Endothelial cell of umbilical vein (primary cell): ENCODE results near the gene FBXO44.

Experiments
- EZH2 ChIP-seq: IDR thresholded peaks from 2 replicates; pipeline ENCODE4 v1.6.1; 2012; ENCODE audit warnings: borderline replicate concordance, low read depth, mild to moderate bottlenecking, moderate library complexity, low read length, inconsistent platforms; ENCODE audit not compliant: severe bottlenecking
- FOS ChIP-seq: IDR thresholded peaks from 2 replicates; pipeline ENCODE4 v1.6.1; 2011; ENCODE audit warnings: mild to moderate bottlenecking, low read length, moderate library complexity, borderline replicate concordance; ENCODE audit not compliant: insufficient read depth
- GATA2 ChIP-seq: IDR thresholded peaks from 2 replicates; pipeline ENCODE4 v1.7.0; 2011; ENCODE audit warnings: low read depth, mild to moderate bottlenecking, moderate library complexity, mixed read lengths, low read length; ENCODE audit not compliant: insufficient read length, insufficient read depth
- JUN ChIP-seq: IDR thresholded peaks from 2 replicates; pipeline ENCODE4 v1.6.1; 2011; ENCODE audit warnings: borderline replicate concordance, low read depth; ENCODE audit not compliant: insufficient read length, insufficient read depth
- MYC ChIP-seq: IDR thresholded peaks from one replicate; pipeline ENCODE4 v1.6.1; 2011; ENCODE audit warnings: mild to moderate bottlenecking, low read depth, low read length
- POLR2A ChIP-seq: IDR thresholded peaks from 2 replicates; pipeline ENCODE4 v1.6.1; 2012; ENCODE audit warnings: low read depth, mild to moderate bottlenecking, control low read depth, low read length
- POLR2AphosphoS5 ChIP-seq: IDR thresholded peaks from 2 replicates; pipeline ENCODE4 v1.6.1; 2012; ENCODE audit warnings: low read depth, mild to moderate bottlenecking, control low read depth, low read length, moderate library complexity; ENCODE audit not compliant: insufficient read depth
- TF ChIP-seq, protein P1 (sequence below), 2 donors: IDR thresholded peaks; 1 replicate in 1 of 2; 2 replicates in 1 of 2; pipeline ENCODE4 v1.5.1; 2011; ENCODE audit warnings: low read length in 2 of 2, mild to moderate bottlenecking in 2 of 2, moderate library complexity in 2 of 2, control low read depth in 1 of 2, inconsistent platforms in 1 of 2, low read depth in 1 of 2; ENCODE audit not compliant: insufficient read depth in 1 of 2; ENCODE audit errors: extremely low read depth in 1 of 2
- TF ChIP-seq, protein P2 (sequence below): IDR thresholded peaks from 2 replicates; pipeline ENCODE4 v1.6.1; 2011; ENCODE audit not compliant: insufficient read depth, insufficient read length

DNA sequence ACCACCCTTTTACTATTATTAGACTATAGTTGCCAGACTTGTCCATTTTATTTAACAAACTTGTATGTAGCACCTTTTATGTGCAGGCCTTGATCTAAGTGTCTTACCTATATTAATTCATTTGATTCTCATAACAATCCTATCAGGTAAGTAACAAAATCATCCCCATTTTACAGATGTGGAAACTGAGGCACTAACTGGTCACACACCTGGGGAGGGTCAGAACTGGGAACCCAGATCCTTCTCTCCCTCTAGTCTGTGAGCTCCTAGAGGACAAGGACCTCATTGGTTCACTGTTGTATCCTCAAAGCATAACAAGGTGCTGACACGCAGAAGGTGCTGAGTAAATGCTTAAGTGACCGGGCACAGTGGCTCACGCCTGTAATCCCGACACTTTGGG lies 15.3 kb upstream of the FBXO44 start:
- TF ChIP-seq, protein P1, sequence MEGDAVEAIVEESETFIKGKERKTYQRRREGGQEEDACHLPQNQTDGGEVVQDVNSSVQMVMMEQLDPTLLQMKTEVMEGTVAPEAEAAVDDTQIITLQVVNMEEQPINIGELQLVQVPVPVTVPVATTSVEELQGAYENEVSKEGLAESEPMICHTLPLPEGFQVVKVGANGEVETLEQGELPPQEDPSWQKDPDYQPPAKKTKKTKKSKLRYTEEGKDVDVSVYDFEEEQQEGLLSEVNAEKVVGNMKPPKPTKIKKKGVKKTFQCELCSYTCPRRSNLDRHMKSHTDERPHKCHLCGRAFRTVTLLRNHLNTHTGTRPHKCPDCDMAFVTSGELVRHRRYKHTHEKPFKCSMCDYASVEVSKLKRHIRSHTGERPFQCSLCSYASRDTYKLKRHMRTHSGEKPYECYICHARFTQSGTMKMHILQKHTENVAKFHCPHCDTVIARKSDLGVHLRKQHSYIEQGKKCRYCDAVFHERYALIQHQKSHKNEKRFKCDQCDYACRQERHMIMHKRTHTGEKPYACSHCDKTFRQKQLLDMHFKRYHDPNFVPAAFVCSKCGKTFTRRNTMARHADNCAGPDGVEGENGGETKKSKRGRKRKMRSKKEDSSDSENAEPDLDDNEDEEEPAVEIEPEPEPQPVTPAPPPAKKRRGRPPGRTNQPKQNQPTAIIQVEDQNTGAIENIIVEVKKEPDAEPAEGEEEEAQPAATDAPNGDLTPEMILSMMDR (IDR thresholded peaks at IDR 0.05; ENCODE audit: extremely low read depth in 1 of 2, insufficient read depth in 1 of 2, low read depth in 1 of 2, low read length in 2 of 2) = no peak
- no peak for TF ChIP-seq MYC
- no peak for TF ChIP-seq POLR2A
- no peak for TF ChIP-seq JUN
- no peak for TF ChIP-seq EZH2
- TF ChIP-seq FOS = no peak
- TF ChIP-seq, protein P2, sequence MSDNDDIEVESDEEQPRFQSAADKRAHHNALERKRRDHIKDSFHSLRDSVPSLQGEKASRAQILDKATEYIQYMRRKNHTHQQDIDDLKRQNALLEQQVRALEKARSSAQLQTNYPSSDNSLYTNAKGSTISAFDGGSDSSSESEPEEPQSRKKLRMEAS = no peak
- TF ChIP-seq POLR2AphosphoS5 = no peak
- TF ChIP-seq GATA2 = no peak
